Tibial nerve (tissue), 4 donors: ENCODE results near the gene LTBP1. TPM values are rescaled to one million over a fixed set of nuclear protein-coding genes. Genes with fewer than 3 reads are reported as not detected.

ENCODE experiments used
- DNase-seq, 2 donors: peaks; one replicate each; pipeline ENCODE4 v3.0.0-alpha.2; 2019; ENCODE audit warnings: low spot score in 2 of 2
- H3K27ac ChIP-seq, 4 donors: fragments of 200-600 bp; sonication (generic) in 3 of 4; one replicate each; pipeline ENCODE4 v1.5.1; 2017 to 2019; ENCODE audit warnings: mild to moderate bottlenecking in 1 of 4
- H3K27me3 ChIP-seq, 2 donors: fragments of 200-600 bp; sonication (generic) in 1 of 2; one replicate each; pipeline versions ENCODE4 v1.5.1 to v1.6.0; 2017 to 2019
- H3K36me3 ChIP-seq, 3 donors: fragments of 200-600 bp; sonication (generic); one replicate each; pipeline ENCODE4 v1.5.1; 2018 to 2019
- H3K4me1 ChIP-seq, 4 donors: fragments of 200-600 bp; sonication (generic) in 3 of 4; one replicate each; pipeline ENCODE4 v1.5.1; 2017 to 2019
- H3K4me3 ChIP-seq, 4 donors: fragments of 200-600 bp; sonication (generic) in 3 of 4; one replicate each; pipeline ENCODE4 v1.5.1; 2017 to 2019; ENCODE audit warnings: mild to moderate bottlenecking in 1 of 4, moderate library complexity in 1 of 4
- H3K9me3 ChIP-seq, 4 donors: fragments of 200-600 bp; sonication (generic) in 3 of 4; one replicate each; pipeline ENCODE4 v1.5.1; 2017 to 2019
- EP300 ChIP-seq, 2 donors: sonication (generic); formaldehyde crosslinking; IDR thresholded peaks; one replicate each; pipeline ENCODE4 v1.6.1; 2017; ENCODE audit warnings: antibody characterized with exemption in 2 of 2, mild to moderate bottlenecking in 1 of 2
- POLR2A ChIP-seq, 2 donors: fragments of 450-650 bp; IDR thresholded peaks; one replicate each; pipeline ENCODE4 v1.6.1; 2017; ENCODE audit warnings: antibody characterized with exemption in 2 of 2, mild to moderate bottlenecking in 2 of 2, moderate library complexity in 2 of 2
- WGBS, 2 donors: methylation state at CpG; one replicate each; pipeline ENCODE4 v1.1.5; 2018; 5-methylcytosine and 5-hydroxymethylcytosine counted together
- total RNA-seq, 4 donors: library from RNA; depleted of rRNA; stranded (reverse); fragments of >200 nt; gene quantifications; one replicate each; pipeline ENCODE4 v1.1.0, GENCODE V29; 2016
- TF ChIP-seq, protein P1 (sequence below), 5 experiments: fragments of 200-600 bp in 3 of 5; fragments of 450-650 bp in 2 of 5; sonication (generic) in 3 of 5; IDR thresholded peaks; one replicate each; pipeline ENCODE4 v1.5.1; 2016 to 2019; ENCODE audit warnings: antibody characterized with exemption in 5 of 5, mild to moderate bottlenecking in 3 of 5, moderate library complexity in 2 of 5

The LTBP1 gene
- total RNA-seq, 4 donors from 2014 or later, result 29.4 to 89.8 (median 50.6) TPM

DNA sequence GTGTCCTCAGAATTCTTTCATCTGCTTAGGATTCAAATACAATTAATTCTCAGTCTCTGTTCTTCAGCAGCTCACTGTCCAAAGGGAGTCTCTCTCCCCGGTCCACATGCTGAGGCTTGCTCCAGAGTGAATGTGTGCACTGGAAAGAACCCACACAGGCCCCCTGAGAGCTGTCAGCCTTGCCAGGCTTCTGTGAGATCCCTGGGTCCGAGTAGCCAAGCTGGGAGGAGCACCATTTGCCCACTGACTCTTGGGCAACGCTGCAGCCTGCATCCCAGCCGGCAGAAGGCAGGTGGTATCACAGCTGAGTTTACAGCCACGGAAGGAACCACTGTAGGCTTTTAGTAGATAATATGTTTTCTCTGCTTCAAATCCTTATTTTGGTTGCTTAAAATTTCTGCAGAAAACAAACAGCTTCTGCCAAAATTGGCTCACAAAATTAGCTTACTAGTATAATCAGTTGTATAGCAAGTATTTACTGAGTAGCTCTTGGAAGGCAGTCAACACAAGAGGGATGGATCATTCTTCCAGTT is 21.4 kb upstream of the LTBP1 start:
- TF ChIP-seq POLR2A (IDR thresholded peaks at IDR 0.05) (no peak), EP300 (IDR thresholded peaks at IDR 0.05) (no peak)
- TF ChIP-seq, protein P1, sequence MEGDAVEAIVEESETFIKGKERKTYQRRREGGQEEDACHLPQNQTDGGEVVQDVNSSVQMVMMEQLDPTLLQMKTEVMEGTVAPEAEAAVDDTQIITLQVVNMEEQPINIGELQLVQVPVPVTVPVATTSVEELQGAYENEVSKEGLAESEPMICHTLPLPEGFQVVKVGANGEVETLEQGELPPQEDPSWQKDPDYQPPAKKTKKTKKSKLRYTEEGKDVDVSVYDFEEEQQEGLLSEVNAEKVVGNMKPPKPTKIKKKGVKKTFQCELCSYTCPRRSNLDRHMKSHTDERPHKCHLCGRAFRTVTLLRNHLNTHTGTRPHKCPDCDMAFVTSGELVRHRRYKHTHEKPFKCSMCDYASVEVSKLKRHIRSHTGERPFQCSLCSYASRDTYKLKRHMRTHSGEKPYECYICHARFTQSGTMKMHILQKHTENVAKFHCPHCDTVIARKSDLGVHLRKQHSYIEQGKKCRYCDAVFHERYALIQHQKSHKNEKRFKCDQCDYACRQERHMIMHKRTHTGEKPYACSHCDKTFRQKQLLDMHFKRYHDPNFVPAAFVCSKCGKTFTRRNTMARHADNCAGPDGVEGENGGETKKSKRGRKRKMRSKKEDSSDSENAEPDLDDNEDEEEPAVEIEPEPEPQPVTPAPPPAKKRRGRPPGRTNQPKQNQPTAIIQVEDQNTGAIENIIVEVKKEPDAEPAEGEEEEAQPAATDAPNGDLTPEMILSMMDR (IDR thresholded peaks at IDR 0.05), result no peak
- DNase-seq, result no peak
- Histone ChIP-seq H3K4me3 (no peak overlapping the region), H3K36me3 (no peaks in the 10 kb centered on the region), H3K4me1 (no peaks in the 10 kb centered on the region), H3K27ac (no peak overlapping the region), H3K9me3 (no peaks in the 10 kb centered on the region), H3K27me3 (no peaks in the 10 kb centered on the region)
- 57% methylated on average over 5 of the region's 5 CpGs for WGBS, 2 donors

DNA sequence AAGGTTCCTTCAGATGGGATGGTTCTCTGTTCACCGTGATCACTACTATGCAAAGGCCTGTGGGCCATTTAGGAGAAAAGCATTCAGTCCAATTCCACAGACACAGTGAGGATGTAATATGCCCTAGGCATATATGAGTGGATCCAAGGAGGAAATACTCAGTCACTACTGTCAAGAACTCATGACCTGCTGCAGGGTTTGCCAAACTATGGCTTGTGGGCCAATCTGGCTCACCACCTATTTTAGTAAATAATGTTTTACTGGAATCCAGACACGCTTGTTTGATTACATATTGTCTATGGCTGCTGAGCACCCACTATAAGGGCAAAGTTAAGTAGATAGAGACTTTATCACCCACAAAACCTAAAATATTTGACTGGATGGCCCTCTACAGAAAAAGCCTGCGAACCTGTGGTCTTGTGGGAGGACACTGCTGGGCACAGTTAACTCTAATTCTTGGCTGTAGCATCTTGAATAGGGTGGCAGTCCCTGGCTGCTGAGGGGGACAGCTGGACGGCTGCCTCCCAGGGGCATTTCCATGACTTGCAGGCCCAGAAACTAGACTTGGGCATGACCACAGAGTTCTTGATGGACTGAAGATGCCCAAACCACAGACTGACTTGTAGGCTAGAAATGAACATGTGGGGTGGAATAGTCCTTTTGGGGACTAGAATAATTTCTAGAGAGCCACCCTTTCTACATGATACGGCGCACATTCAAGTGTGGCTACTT is 20.6 kb upstream of the LTBP1 start:
- DNase-seq, result no peak
- Histone ChIP-seq H3K27ac (no peak overlapping the region), H3K4me3 (no peak overlapping the region), H3K36me3 (no peaks in the 10 kb centered on the region), H3K27me3 (no peaks in the 10 kb centered on the region), H3K4me1 (no peaks in the 10 kb centered on the region), H3K9me3 (no peaks in the 10 kb centered on the region)
- TF ChIP-seq EP300 (IDR thresholded peaks at IDR 0.05), result no peak
- TF ChIP-seq, protein P1 (IDR thresholded peaks at IDR 0.05), result no peak
- TF ChIP-seq POLR2A (IDR thresholded peaks at IDR 0.05), result no peak
- 95 to 96% methylated on average over 6 of the region's 6 CpGs for WGBS, 2 donors

DNA sequence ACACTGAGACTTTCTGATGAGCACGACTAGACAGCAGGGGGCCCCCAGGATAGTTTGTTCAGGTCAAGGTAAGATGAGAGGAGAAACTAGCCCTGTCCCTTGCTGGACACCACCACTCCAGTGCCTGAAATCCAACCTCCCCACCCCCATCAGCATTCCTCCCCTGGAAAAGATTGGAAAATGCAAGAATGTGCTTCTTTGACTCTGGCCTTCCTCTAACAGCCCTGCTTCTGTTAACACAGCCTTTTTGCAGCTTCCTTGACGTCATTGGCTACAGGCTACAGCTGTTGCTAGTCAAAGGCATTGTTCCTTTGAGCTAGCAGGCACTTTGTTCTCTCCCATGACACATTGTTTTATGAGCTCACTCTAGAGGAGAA is 20.1 kb upstream of the LTBP1 start:
- DNase-seq, result no peak

DNA sequence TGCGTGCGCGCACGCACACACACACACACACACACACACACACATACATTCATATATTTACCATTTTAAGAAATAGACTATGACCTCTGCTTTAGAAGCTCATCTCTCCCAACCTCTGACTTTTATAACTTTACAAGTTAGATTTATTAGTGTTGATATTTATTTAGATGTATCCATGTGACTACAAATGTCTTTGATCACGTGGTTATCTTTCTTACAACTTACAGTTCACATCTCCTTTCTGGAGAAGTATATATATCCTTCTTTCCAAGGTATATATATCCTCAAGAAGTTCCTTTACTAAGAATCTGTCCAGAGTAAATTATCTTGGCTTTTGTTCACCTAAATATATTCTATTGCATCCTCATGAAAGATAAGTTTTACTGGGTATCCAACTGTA is 16.3 kb upstream of the LTBP1 start:
- no peak for DNase-seq
- H3K36me3 ChIP-seq, result no peaks in the 10 kb centered on the region
- TF ChIP-seq EP300 (IDR thresholded peaks at IDR 0.05) (no peak), POLR2A (IDR thresholded peaks at IDR 0.05) (no peak)
- TF ChIP-seq, protein P1 (IDR thresholded peaks at IDR 0.05), result no peak
- H3K27me3 ChIP-seq, result no peaks in the 10 kb centered on the region
- H3K4me3 ChIP-seq, result no peak overlapping the region
- H3K9me3 ChIP-seq, result no peaks in the 10 kb centered on the region
- no peaks in the 10 kb centered on the region for H3K4me1 ChIP-seq
- no peak overlapping the region for H3K27ac ChIP-seq
- WGBS, 2 donors, result 75 to 77% methylated on average over 5 of the region's 5 CpGs

More for the DNA sequence above, 20.1 kb upstream of the LTBP1 start:
- Histone ChIP-seq H3K36me3 (no peaks in the 10 kb centered on the region), H3K9me3 (no peaks in the 10 kb centered on the region), H3K27ac (no peak overlapping the region), H3K4me3 (no peak overlapping the region), H3K4me1 (no peaks in the 10 kb centered on the region), H3K27me3 (no peaks in the 10 kb centered on the region)
- TF ChIP-seq POLR2A (IDR thresholded peaks at IDR 0.05), result no peak
- peak in 1 of 2 donors; percentile 30 for TF ChIP-seq EP300 (IDR thresholded peaks at IDR 0.05)
- 27 to 34% methylated on average over 2 of the region's 2 CpGs for WGBS, 2 donors

DNA sequence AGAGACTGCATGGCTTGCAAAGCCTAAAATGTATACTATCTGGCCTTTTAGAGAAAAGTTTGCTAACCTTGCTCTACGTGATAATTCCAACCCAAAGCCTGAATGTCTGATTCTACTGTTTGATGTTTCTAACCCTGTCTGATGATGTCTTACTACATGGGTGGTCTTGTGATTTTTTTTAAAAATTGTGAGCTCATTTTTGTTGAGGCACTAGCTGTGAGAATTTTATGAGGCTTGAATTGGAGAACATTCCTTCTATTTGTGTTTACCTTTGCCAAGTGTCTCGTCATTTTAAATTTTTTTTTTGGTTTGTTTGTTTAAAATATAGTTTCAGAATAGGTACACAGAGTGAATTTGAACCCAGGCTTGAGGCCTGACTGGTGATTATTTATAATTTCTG is 15.2 kb upstream of the LTBP1 start:
- TF ChIP-seq EP300 (IDR thresholded peaks at IDR 0.05) (no peak), POLR2A (IDR thresholded peaks at IDR 0.05) (no peak)
- TF ChIP-seq, protein P1 (IDR thresholded peaks at IDR 0.05), result no peak

More for the DNA sequence above, 15.2 kb upstream of the LTBP1 start:
- Histone ChIP-seq H3K27me3 (no peaks in the 10 kb centered on the region), H3K9me3 (no peaks in the 10 kb centered on the region), H3K4me3 (no peak overlapping the region), H3K27ac (no peak overlapping the region), H3K4me1 (no peaks in the 10 kb centered on the region), H3K36me3 (no peaks in the 10 kb centered on the region)
- DNase-seq, result no peak
- whole genome bisulfite sequencing, 2 donors, result 66 to 67% methylated on average over 2 of the region's 2 CpGs
